Measurements from ENCODE around the gene MIDN. TPM values are rescaled to one million over a fixed set of nuclear protein-coding genes. Genes with fewer than 3 reads are reported as not detected.

The MIDN gene
- polyA plus RNA-seq, 2 of the 4 experiments (the other 2 are of a cell fraction) = 9.1 to 31.4 TPM

- H3K4me3 ChIP-seq = peak overlapping the region; percentile 29
- peaks cover 76% of the 10 kb centered on the region for H3K4me1 ChIP-seq
- H3K27ac ChIP-seq = peak overlapping the region; percentile 98 to 99
- WGBS (ENCODE audit: missing lambda C conversion rate) = 0% methylated on average over 5 of the region's 33 CpGs
- H3K9me3 ChIP-seq = no peaks in the 10 kb centered on the region
- H3K4me2 ChIP-seq = peak overlapping the region; percentile 100
- peak; percentile 32 to 38 for ATAC-seq
- POLR2A ChIA-PET = interaction anchor here (0.8 to 2.0 kb wide), 4 partner anchors 7 to 16 kb away, joined by 3 to 25 read pairs (median 12); partner anchors contain the start of gene CIRBP
- no peak for FAIRE-seq
- DNase-seq (ENCODE audit: low read depth in 1 of 2, low spot score in 1 of 2) = peak in 1 of 2 experiments; percentile 77
- CTCF ChIA-PET = interaction anchor here (18.7 kb wide), 1 partner anchor 16 kb away, joined by 500 read pairs; the partner anchor contains the start of gene ATP5F1D
- TF ChIP-seq HDAC2 (IDR thresholded peaks at IDR 0.05) = no peak; the same call in 1 of the 2 replicates
- TF ChIP-seq CTCF (IDR thresholded peaks at IDR 0.05) = no peak
- no peak for TF ChIP-seq POLR2A (IDR thresholded peaks at IDR 0.05; ENCODE audit: low read length)
- TF ChIP-seq KDM1A (IDR thresholded peaks at IDR 0.05; ENCODE audit: low read depth) = peak; percentile 86
- TF ChIP-seq RAD21 (conservative IDR thresholded peaks at IDR 0.05 in 1 of 2, IDR thresholded peaks at IDR 0.05 in 1 of 2) = no peak
- TF ChIP-seq CHD2 (IDR thresholded peaks at IDR 0.05; ENCODE audit: low read length, partially characterized antibody) = no peak
- no peak for TF ChIP-seq SMC3 (IDR thresholded peaks at IDR 0.05)
- no peak for TF ChIP-seq BCL3 (IDR thresholded peaks at IDR 0.05)
- TF ChIP-seq ZNF302 (CRISPR knock-in tag; IDR thresholded peaks at IDR 0.05) = no peak
- TF ChIP-seq MAX (IDR thresholded peaks at IDR 0.05) = no peak
- TF ChIP-seq NPAS2 (CRISPR knock-in tag; IDR thresholded peaks at IDR 0.05; ENCODE audit: borderline replicate concordance) = no peak
- TF ChIP-seq MYC (IDR thresholded peaks at IDR 0.05; ENCODE audit: borderline replicate concordance, low read length) = no peak
- peak; percentile 28 to 38; a peak in 2 of 5 replicates for TF ChIP-seq EP300 (IDR thresholded peaks at IDR 0.05)
- no peak for TF ChIP-seq HOXA7 (CRISPR knock-in tag; IDR thresholded peaks at IDR 0.05)
- no peak for TF ChIP-seq USF2 (IDR thresholded peaks at IDR 0.05)
- no peak for TF ChIP-seq ZSCAN20 (CRISPR knock-in tag; IDR thresholded peaks at IDR 0.05)
- TF ChIP-seq CBX8 (IDR thresholded peaks at IDR 0.05) = no peak
- no peak for TF ChIP-seq POLR2AphosphoS2 (conservative IDR thresholded peaks at IDR 0.05; ENCODE audit: low read length)
- TF ChIP-seq NR3C1 (IDR thresholded peaks at IDR 0.05) = no peak
- no peak for TF ChIP-seq RFX5 (IDR thresholded peaks at IDR 0.05)
- TF ChIP-seq GATA3 (IDR thresholded peaks at IDR 0.05; ENCODE audit: borderline replicate concordance) = no peak
- TF ChIP-seq NFE2L2 (conservative IDR thresholded peaks at IDR 0.05; ENCODE audit: low read length) = no peak
- TF ChIP-seq HOXB5 (CRISPR knock-in tag; IDR thresholded peaks at IDR 0.05) = no peak
- TF ChIP-seq ELK1 (IDR thresholded peaks at IDR 0.05; ENCODE audit: low read depth, low read length) = no peak
- no peak for TF ChIP-seq ZFP36 (IDR thresholded peaks at IDR 0.05; ENCODE audit: borderline replicate concordance, partially characterized antibody)
- TF ChIP-seq JUNB (IDR thresholded peaks at IDR 0.05) = no peak
- peak; percentile 76; the same call in 1 of the 2 replicates for TF ChIP-seq CHD4 (IDR thresholded peaks at IDR 0.05; ENCODE audit: borderline replicate concordance)
- TF ChIP-seq HES2 (IDR thresholded peaks at IDR 0.05) = no peak
- 0 out of 4 replicates have a peak, but pooled peaks of 1 of the 2 experiments have one; percentile 18 for TF ChIP-seq CEBPB (IDR thresholded peaks at IDR 0.05)
- TF ChIP-seq ATOH8 (CRISPR knock-in tag; IDR thresholded peaks at IDR 0.05; ENCODE audit: low read depth) = no peak
- TF ChIP-seq ZC3H11A (IDR thresholded peaks at IDR 0.05) = no peak
- peak; percentile 78; the same call in 1 of the 2 replicates for TF ChIP-seq RARB (CRISPR knock-in tag; IDR thresholded peaks at IDR 0.05)
- TF ChIP-seq PHF8 (IDR thresholded peaks at IDR 0.05; ENCODE audit: borderline replicate concordance, low read depth) = no peak
- no peak for TF ChIP-seq HOXB13 (CRISPR knock-in tag; IDR thresholded peaks at IDR 0.05; ENCODE audit: low read depth)
Observed at GRCh38 chr19:1259876-1260748, 11.7 kb downstream of the MIDN start.

Measured in A549 (cell line).